IPS-NIHi7 (cell line): ENCODE measurements around the gene VAC14.

Experiments
- DNase-seq: peaks from one replicate; pipeline ENCODE4 v3.0.0; 2012; ENCODE audit warnings: mixed read lengths; ENCODE audit errors: extremely low spot score

VAC14 gene

GRCh38 chr16:70725024-70725911 is 75.7 kb downstream of the VAC14 start:
- DNase-seq: no peak

- no peak for DNase-seq
Measured at GRCh38 chr16:70724146-70725023, 76.6 kb downstream of the VAC14 start.

- no peak for DNase-seq
Measured at GRCh38 chr16:70723740-70724145, 77.2 kb downstream of the VAC14 start.

GRCh38 chr16:70721202-70721963 is 79.6 kb downstream of the VAC14 start:
- DNase-seq: no peak

GRCh38 chr16:70720425-70721201 is 80.3 kb downstream of the VAC14 start:
- no peak for DNase-seq

- DNase-seq: no peak
Measured at GRCh38 chr16:70717065-70717464, 83.9 kb downstream of the VAC14 start.

GRCh38 chr16:70715860-70716357 is 85.0 kb downstream of the VAC14 start:
- no peak for DNase-seq

- DNase-seq: no peak
Measured at GRCh38 chr16:70715055-70715858, 85.7 kb downstream of the VAC14 start.

- no peak for DNase-seq
Measured at GRCh38 chr16:70714581-70715054, 86.3 kb downstream of the VAC14 start.

- DNase-seq: no peak
Measured at GRCh38 chr16:70713824-70714223, 87.1 kb downstream of the VAC14 start.

- DNase-seq: no peak
Measured at GRCh38 chr16:70713342-70713741, 87.6 kb downstream of the VAC14 start.

GRCh38 chr16:70712942-70713341 is 88.0 kb downstream of the VAC14 start:
- DNase-seq: no peak

GRCh38 chr16:70712359-70712758 is 88.6 kb downstream of the VAC14 start:
- DNase-seq: no peak

GRCh38 chr16:70711211-70712031 is 89.5 kb downstream of the VAC14 start:
- no peak for DNase-seq

- DNase-seq: no peak
Measured at GRCh38 chr16:70710422-70711210, 90.3 kb downstream of the VAC14 start.

GRCh38 chr16:70709942-70710341 is 91.0 kb downstream of the VAC14 start:
- DNase-seq: no peak

- no peak for DNase-seq
Measured at GRCh38 chr16:70709457-70709856, 91.5 kb downstream of the VAC14 start.
